Stimulated activated effector memory CD8-positive, alpha-beta T cell treated with anti-CD3 and anti-CD28 coated beads, Interleukin-12 subunit alpha, Interleukin-12 subunit beta, amount 100 ng/mL, for 72 hours (primary cell): ENCODE results near the gene ZDHHC16.
A peak's percentile ranks its signal among the peaks of the same experiment; 100 is the strongest.

Experiments used
- ATAC-seq: fragments of 150-1000 bp; cut with Tn5 transposase; 2 replicates; pipeline ENCODE4 v1.10.0; 2021
- DNase-seq, 2 donors: peaks; one replicate each; pipeline ENCODE4 v3.0.0; 2021 to 2022; ENCODE audit warnings: low spot score in 2 of 2
- H3K27ac Mint-ChIP-seq: one replicate; pipeline ENCODE4 v1.8.0; 2022; ENCODE audit warnings: mild to moderate bottlenecking, mixed read lengths
- H3K36me3 Mint-ChIP-seq: one replicate; pipeline ENCODE4 v1.8.0; 2022; ENCODE audit warnings: mild to moderate bottlenecking, mixed read lengths
- H3K4me1 Mint-ChIP-seq: one replicate; pipeline ENCODE4 v1.8.0; 2022; ENCODE audit warnings: mixed read lengths
- H3K4me3 Mint-ChIP-seq: one replicate; pipeline ENCODE4 v1.8.0; 2022; ENCODE audit warnings: mild to moderate bottlenecking, mixed read lengths
- H3K9me3 Mint-ChIP-seq: one replicate; pipeline ENCODE4 v1.8.0; 2022; ENCODE audit warnings: mixed read lengths

Gene ZDHHC16

DNA sequence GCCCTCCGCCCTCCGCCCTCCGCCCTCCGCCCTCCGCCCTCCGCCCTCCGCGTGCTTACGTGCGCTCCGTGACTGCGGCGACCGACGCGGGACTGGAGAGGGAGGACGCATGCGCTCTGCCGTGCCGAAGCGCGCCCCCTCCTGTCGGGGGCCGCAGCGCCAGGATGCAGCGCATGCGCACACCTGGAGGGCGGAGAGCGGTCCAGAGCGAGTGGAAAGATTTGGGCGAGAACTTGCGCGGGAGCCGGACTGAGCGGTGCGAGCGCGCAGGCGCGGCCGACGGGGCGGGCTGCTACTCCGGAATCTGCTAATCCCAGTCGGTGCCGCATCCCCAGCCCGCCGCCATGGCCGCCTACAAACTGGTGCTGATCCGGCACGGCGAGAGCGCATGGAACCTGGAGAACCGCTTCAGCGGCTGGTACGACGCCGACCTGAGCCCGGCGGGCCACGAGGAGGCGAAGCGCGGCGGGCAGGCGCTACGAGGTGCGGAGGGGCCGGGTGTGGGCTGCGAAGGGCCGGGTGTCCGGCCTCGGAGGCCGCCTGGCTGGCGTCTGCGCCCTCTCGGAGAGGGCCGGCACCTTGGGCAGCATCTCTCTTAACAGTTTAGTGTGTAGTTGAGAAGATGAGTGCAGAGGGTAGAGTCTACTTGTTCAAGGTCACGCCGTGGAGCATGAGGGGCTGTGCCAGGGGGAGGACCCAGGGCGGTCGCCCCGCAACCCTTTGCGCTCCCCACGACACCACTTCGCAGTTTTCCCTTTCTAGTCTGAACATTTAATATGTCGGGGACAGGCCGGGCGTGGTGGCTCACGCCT is 19.8 kb upstream of the ZDHHC16 start, which contains the start of gene PGAM1:
Gene PGAM1 (plus strand): TSS at position 228 of the 812 bp plus-strand sequence. CDS start 117 bp downstream, at position 345.
- no peaks in the 10 kb centered on the region for H3K9me3 Mint-ChIP-seq
- DNase-seq: peak; percentile 97 to 98
- peak; percentile 83 for ATAC-seq
- peak within 1 kb of the TSS; percentile 87 for H3K27ac Mint-ChIP-seq
- peak within 1 kb of the TSS; percentile 59 for H3K4me3 Mint-ChIP-seq
- peaks cover 25% of the 10 kb centered on the region for H3K4me1 Mint-ChIP-seq
- H3K36me3 Mint-ChIP-seq: peaks cover 77% of the 10 kb centered on the region

DNA sequence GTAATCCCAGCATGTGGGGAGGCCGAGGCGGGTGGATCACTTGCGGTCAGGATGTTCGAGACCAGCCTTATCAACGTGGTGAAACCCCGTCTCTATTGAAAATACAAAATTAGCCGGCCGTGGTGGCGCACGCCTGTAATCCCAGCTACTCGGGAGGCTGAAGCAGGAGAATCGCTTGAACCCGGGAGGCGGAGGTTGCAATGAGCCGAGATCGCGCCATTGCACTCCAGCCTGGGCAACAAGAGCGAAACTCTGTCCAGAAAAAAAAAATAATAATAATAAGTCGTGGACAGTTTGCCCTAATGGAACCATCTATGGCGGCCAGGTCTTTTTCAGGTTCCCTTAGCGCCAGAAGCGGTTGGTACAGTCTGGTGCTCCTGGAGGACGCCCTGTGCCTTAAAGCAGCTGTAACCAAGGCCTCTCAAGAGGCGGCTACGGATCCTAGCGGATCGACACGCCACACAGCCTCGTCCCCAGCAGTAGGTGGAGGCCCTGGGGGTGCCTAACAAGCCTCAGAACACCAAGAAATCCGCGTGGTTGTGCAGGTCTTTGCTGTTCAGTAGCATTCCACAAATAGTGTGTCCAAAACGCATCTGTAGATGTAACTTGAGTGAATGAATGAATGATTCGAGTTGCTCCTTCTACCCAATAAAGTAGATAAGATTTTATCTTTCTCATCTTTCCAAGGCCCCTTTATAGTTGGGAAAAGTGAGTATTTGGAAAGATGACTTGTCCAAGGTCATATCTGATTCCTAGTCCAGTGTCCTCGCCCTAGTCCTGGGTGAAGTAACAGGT is 19.0 kb upstream of the ZDHHC16 start:
- H3K27ac Mint-ChIP-seq: peak overlapping the region; percentile 87
- H3K36me3 Mint-ChIP-seq: peaks cover 81% of the 10 kb centered on the region
- H3K4me1 Mint-ChIP-seq: peaks cover 21% of the 10 kb centered on the region
- ATAC-seq (no peak), DNase-seq (no peak)
- H3K4me3 Mint-ChIP-seq: peak overlapping the region; percentile 59
- H3K9me3 Mint-ChIP-seq: no peaks in the 10 kb centered on the region

DNA sequence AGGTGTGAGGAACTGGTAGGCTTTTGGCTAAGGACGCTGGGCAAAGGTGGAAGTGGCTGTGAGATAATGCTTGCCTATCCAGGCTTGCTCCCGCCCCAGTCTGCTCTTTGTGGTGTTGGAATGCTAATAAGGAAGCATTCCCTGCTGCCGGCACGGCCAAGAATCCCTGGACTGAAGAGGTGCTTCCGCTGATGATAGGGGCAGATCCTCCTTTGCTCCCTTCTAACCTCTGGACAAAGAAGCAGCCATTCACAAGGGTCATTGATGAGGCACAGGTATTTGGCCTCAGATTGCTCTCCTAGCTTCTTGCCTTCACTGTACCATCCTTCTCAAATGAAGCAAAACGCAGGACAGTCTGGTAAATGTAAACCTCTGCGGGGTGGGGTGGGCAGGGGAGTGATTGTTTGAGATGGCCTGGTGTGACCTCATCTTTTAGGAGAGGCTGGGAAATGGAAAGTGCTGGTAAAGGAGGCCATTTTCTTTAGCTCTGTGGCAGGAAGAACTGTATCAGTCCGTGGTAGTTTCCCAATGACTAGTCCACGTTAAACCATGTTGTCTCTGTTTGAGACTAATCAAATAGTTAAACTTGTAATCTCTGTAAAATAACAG is 18.3 kb upstream of the ZDHHC16 start:
- Mint-ChIP-seq H3K4me1 (peaks cover 21% of the 10 kb centered on the region), H3K27ac (peak overlapping the region; percentile 87), H3K36me3 (peaks cover 86% of the 10 kb centered on the region), H3K4me3 (peak overlapping the region; percentile 59), H3K9me3 (no peaks in the 10 kb centered on the region)
- peak in 1 of 2 donors; percentile 64 for DNase-seq
- ATAC-seq: peak; percentile 67

DNA sequence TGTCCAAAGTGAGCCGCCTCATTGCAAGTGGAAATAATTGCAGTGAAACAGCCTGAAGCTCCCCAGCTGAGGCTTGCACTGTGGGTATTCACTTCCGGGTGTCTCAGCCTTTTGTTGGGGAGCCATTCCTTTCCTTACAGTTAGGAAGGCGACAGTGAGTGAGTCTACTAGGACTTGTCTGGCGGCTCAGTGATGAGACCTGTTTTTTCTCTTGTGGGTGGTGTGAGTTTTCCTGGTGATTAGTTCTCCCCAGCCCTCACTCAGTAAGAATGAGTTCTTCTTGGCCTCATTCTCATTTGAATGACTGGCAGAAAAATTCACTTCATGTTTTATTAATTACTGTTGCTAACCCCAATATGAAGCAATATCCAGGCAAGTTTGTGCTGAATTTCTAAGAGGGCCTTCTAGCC is 17.4 kb upstream of the ZDHHC16 start:
- DNase-seq (no peak), ATAC-seq (peak; percentile 4)
- H3K27ac Mint-ChIP-seq: peak overlapping the region; percentile 87
- H3K4me3 Mint-ChIP-seq: peak overlapping the region; percentile 59
- peaks cover 12% of the 10 kb centered on the region for H3K4me1 Mint-ChIP-seq
- peaks cover 93% of the 10 kb centered on the region for H3K36me3 Mint-ChIP-seq
- no peaks in the 10 kb centered on the region for H3K9me3 Mint-ChIP-seq

DNA sequence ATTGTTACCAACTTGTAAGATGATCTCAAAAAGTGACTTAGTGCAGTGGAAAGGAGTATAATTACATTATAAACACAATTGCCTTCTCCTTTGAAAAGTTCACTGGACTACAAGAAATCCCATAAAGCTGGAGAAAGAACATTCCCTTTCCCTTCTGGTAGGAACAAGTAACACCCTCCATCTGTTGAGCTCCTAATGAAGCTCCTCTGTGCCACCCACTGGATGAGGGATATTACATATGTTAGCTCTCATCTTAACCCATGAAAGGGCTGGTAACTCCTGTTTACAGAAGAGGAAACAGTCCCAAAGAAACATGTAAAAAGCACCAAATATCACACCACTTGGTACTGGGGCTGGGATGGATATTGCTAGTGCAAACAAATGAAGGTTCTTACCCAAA is 11.9 kb upstream of the ZDHHC16 start:
- no peak overlapping the region for H3K4me3 Mint-ChIP-seq
- DNase-seq (no peak), ATAC-seq (no peak)
- no peaks in the 10 kb centered on the region for H3K4me1 Mint-ChIP-seq
- no peaks in the 10 kb centered on the region for H3K9me3 Mint-ChIP-seq
- peak overlapping the region; percentile 63 for H3K27ac Mint-ChIP-seq
- peaks cover 96% of the 10 kb centered on the region for H3K36me3 Mint-ChIP-seq

DNA sequence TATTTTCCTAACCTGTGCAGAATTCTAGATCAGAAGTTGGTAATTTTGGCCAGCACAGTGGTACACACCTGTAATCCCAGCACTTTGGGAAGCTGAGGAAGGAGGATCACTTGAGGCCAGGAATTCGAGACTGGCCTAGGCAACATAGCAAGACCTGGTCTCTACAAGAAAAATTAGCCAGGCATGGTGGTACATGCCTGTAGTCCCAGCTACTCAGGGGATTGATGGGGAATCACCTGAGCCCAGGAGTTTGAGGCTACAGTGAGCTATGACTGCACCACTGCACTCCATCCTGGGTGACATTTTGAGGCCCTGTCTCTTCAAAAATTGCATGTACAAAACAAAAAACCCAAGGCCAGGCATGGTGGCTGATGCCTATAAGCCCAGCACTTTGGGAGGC is 11.4 kb upstream of the ZDHHC16 start:
- ATAC-seq (no peak), DNase-seq (no peak)
- H3K27ac Mint-ChIP-seq: peak overlapping the region; percentile 63
- H3K36me3 Mint-ChIP-seq: peaks cover 96% of the 10 kb centered on the region
- H3K9me3 Mint-ChIP-seq: no peaks in the 10 kb centered on the region
- no peak overlapping the region for H3K4me3 Mint-ChIP-seq
- H3K4me1 Mint-ChIP-seq: no peaks in the 10 kb centered on the region

DNA sequence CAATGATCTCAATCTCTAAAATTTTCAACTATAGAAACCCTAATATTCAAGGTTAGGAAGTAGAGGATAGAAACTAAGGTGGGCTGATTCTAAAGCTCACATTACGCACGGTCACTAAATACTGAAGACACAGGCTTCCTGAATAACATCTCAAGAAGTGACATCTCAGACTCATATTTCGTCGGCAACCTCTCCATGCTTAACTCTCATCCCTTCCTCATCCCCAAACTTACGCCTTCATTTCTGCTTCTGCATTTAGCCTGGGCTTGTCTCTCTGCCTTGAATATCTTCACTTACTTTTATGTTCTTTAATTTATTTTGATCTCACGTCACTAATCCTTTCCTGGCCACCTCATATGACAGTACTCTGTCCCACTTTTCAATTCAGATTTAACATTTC is 10.8 kb upstream of the ZDHHC16 start:
- Mint-ChIP-seq H3K4me3 (no peak overlapping the region), H3K9me3 (no peaks in the 10 kb centered on the region), H3K4me1 (no peaks in the 10 kb centered on the region), H3K36me3 (peaks cover 96% of the 10 kb centered on the region), H3K27ac (peak overlapping the region; percentile 0)
- DNase-seq (no peak), ATAC-seq (no peak)

DNA sequence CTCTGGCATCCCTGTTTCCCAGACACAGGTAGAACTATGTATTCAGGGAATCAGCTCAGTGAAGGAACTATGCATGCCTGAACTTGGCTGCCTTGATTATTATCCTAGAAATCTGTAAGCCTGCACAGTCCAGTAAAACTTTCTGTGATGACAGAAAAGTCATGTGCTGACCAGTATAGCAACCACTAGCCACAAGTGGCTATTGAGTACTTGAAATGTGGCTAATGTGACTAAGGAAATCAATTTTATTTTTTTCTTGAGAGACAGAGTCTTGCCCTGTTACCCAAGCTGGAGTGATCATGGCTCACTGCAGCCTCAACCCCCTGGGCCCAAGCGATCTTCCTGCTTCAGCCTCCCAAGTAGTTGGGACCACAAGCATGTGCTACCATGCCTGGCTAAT is 3.7 kb upstream of the ZDHHC16 start:
- Mint-ChIP-seq H3K4me1 (peaks cover 30% of the 10 kb centered on the region), H3K4me3 (no peak overlapping the region), H3K27ac (no peak overlapping the region), H3K9me3 (no peaks in the 10 kb centered on the region), H3K36me3 (peaks cover 82% of the 10 kb centered on the region)
- DNase-seq (no peak), ATAC-seq (no peak)

DNA sequence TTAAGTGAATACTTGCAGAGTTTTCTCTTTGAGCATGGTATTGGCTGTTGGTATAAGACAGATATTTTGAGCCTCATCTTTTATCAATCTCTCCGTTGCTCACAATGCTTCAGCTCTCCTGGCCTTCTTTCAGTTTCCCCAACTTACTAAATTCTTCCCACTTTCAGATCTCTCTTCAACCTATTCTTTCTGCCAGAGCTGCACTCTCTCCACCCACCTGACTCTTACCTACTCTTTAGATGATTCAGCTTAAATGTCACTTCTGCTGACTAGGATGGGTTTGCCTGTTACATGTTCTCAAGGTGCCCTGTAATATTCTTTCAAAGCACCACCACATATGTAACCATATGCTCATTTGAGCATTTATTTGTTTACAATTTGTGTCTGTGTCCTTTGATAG is 1.8 kb upstream of the ZDHHC16 start:
- ATAC-seq (peak; percentile 33), DNase-seq (no peak)
- Mint-ChIP-seq H3K27ac (peak overlapping the region; percentile 96), H3K36me3 (peaks cover 63% of the 10 kb centered on the region), H3K4me3 (peak overlapping the region; percentile 99), H3K4me1 (peaks cover 38% of the 10 kb centered on the region), H3K9me3 (no peaks in the 10 kb centered on the region)

DNA sequence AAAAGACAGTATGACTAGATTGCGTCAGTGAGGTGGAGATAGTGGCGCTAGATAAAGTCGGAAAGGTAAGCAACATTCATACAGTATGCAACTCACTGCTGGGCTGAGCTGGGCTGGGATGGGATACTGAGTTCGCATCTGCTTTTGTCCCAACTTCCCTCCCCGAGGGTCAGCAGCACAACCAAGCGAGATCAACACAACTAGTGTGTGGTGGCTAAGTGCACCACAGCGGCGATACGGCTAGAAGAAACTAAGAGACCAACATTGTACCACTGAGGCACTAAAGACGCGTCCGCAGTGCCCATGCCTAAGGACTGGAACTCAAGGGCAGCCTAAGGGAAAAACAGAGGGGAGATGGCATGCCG is 636 bp upstream of the ZDHHC16 start:
- DNase-seq (no peak), ATAC-seq (no peak)
- peak overlapping the region; percentile 96 for H3K27ac Mint-ChIP-seq
- H3K4me1 Mint-ChIP-seq: peaks cover 42% of the 10 kb centered on the region
- H3K9me3 Mint-ChIP-seq: no peaks in the 10 kb centered on the region
- H3K4me3 Mint-ChIP-seq: peak overlapping the region; percentile 99
- peaks cover 54% of the 10 kb centered on the region for H3K36me3 Mint-ChIP-seq

DNA sequence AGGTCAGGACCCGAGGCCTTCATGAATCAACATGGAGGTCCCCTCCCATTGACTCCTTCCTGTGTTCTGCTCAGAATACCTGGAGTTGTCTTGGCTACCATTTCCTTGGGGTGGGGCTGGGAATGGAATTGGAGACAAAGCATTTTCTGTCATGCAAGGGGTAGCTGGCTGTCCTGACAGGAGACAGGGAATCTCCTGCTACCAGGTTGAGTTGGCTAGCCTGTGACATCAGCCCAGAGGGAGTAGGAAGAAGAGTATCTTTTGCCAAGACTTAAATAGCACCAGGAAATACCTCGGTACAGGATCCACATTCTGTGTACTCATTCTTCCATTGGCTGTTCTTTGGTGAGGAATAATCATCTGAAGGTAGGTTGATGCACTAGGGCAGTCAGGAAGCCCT is 4.9 kb downstream of the ZDHHC16 start:
- Mint-ChIP-seq H3K4me3 (no peak overlapping the region), H3K36me3 (peaks cover 52% of the 10 kb centered on the region)
- no peak for ATAC-seq

DNA sequence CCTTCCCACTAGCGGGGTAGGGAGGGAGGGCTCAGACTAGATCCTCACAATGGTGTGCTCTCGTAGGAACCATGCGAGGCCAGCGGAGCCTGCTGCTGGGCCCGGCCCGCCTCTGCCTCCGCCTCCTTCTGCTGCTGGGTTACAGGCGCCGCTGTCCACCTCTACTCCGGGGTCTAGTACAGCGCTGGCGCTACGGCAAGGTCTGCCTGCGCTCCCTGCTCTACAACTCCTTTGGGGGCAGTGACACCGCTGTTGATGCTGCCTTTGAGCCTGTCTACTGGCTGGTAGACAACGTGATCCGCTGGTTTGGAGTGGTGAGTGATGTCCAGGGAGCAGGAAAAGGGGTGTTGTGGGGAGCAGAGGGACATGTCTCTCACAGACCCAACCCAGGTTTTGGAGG is 5.6 kb downstream of the ZDHHC16 start:
- Mint-ChIP-seq H3K27ac (no peak overlapping the region), H3K9me3 (no peaks in the 10 kb centered on the region), H3K4me1 (peaks cover 40% of the 10 kb centered on the region), H3K4me3 (no peak overlapping the region), H3K36me3 (peaks cover 53% of the 10 kb centered on the region)
- no peak for DNase-seq
- no peak for ATAC-seq

More for the DNA sequence above, 4.9 kb downstream of the ZDHHC16 start:
- no peak for DNase-seq
- Mint-ChIP-seq H3K27ac (peak overlapping the region; percentile 76), H3K4me1 (peaks cover 46% of the 10 kb centered on the region), H3K9me3 (no peaks in the 10 kb centered on the region)

DNA sequence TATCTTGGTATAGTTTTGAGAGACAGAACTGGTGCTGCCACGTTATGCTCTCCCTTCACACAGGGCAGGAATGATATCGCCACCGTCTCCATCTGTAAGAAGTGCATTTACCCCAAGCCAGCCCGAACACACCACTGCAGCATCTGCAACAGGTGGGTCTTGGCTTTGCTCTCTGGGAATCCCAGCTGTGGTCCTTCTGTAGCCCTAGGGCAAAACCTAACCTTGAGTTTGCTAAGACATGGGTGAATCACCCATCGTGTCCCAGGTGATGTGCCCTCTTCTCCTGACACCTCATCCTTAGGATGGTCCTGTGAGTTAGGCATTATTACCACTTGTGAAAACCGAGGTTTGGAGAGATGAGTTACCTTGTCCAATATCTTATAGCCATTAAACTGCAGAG is 6.4 kb downstream of the ZDHHC16 start:
- ATAC-seq (no peak), DNase-seq (no peak)
- no peaks in the 10 kb centered on the region for H3K9me3 Mint-ChIP-seq
- H3K27ac Mint-ChIP-seq: peak overlapping the region; percentile 93
- H3K4me3 Mint-ChIP-seq: no peak overlapping the region
- peaks cover 60% of the 10 kb centered on the region for H3K36me3 Mint-ChIP-seq
- peaks cover 35% of the 10 kb centered on the region for H3K4me1 Mint-ChIP-seq

DNA sequence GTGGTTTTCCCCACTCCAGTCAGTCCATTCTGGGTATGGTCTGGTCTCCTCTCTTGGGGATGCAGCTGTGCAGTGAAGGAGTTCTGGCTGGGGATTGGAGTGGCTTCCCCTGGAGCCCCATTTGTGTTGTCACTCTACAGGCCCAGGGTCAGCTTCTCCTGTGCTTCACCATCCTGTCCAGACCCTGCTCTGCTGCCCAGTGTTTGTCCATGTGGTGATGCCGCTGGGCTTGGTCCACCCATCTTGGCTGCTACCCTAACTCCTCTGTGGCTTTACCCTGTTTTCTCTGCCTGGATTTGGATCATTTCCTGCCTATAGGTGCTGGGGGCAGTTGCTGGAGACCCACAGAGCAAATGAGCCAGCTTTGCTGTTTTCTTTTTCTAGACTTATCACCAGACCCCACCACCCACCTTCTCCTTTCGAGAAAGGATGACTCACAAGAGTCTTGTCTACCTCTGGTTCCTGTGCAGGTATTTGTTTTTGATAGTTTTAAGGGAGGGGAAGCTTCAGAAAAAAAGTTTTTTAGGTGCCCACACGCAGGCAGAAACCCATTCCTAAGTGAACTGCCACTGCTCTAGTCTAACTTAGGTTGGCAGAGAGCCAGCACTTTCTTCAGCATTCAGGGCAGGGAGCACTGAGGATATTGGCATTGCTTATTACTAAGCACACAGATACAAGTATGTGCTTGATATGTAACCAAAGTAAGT is 8.5 kb downstream of the ZDHHC16 start:
- ATAC-seq: peak; percentile 55
- Mint-ChIP-seq H3K4me1 (peaks cover 27% of the 10 kb centered on the region), H3K9me3 (no peaks in the 10 kb centered on the region), H3K4me3 (no peak overlapping the region), H3K36me3 (peaks cover 82% of the 10 kb centered on the region), H3K27ac (peak overlapping the region; percentile 93)
- DNase-seq: no peak
